Lung (tissue), 13 donors: Measurements from ENCODE around the gene NFS1. TPM values are rescaled to one million over a fixed set of nuclear protein-coding genes. Genes with fewer than 3 reads are reported as not detected.

Experiments
- ATAC-seq: fragments of 200-7000 bp; cut with Tn5 transposase; one replicate; pipeline ENCODE4 v1.9.1; 2020; ENCODE audit warnings: moderate number of reproducible peaks; ENCODE audit not compliant: insufficient read depth, low FRiP score
- DNase-seq, 3 donors: peaks; one replicate each; pipeline ENCODE4 v3.0.0-alpha.2; 2013 to 2017
- H3K27ac ChIP-seq, 2 donors: one replicate each; pipeline ENCODE4 v1.5.1; 2013; ENCODE audit warnings: mild to moderate bottlenecking in 2 of 2, moderate library complexity in 2 of 2, control low read depth in 1 of 2, inconsistent platforms in 1 of 2, low read depth in 1 of 2, low read length in 1 of 2
- H3K27me3 ChIP-seq, 3 donors: one replicate each; pipeline ENCODE4 v1.5.1; 2013; ENCODE audit warnings: low read length in 2 of 3; ENCODE audit not compliant: control insufficient read depth in 3 of 3, insufficient read depth in 3 of 3
- H3K36me3 ChIP-seq, 4 donors: one replicate each; pipeline ENCODE4 v1.5.1; 2013; ENCODE audit warnings: low read length in 4 of 4, mild to moderate bottlenecking in 1 of 4, moderate library complexity in 1 of 4; ENCODE audit not compliant: control insufficient read depth in 4 of 4, insufficient read depth in 4 of 4
- H3K4me1 ChIP-seq, 5 donors: one replicate each; pipeline ENCODE4 v1.5.1; 2013; ENCODE audit warnings: low read length in 5 of 5, mild to moderate bottlenecking in 2 of 5, moderate library complexity in 1 of 5; ENCODE audit not compliant: control insufficient read depth in 5 of 5, insufficient read depth in 5 of 5
- H3K4me3 ChIP-seq: one replicate; pipeline ENCODE4 v1.5.1; 2013; ENCODE audit warnings: mild to moderate bottlenecking, control low read depth, moderate library complexity
- H3K9ac ChIP-seq, 2 donors: one replicate each; pipeline ENCODE4 v1.5.1; 2013; ENCODE audit warnings: low read length in 2 of 2, control low read depth in 1 of 2; ENCODE audit not compliant: insufficient read depth in 1 of 2
- H3K9me3 ChIP-seq, 4 donors: one replicate each; pipeline ENCODE4 v1.5.1; 2013; ENCODE audit warnings: low read length in 3 of 4, mild to moderate bottlenecking in 1 of 4, moderate library complexity in 1 of 4; ENCODE audit not compliant: control insufficient read depth in 4 of 4, insufficient read depth in 3 of 4
- CTCF ChIP-seq: IDR thresholded peaks from 2 replicates; pipeline ENCODE4 v1.5.1; 2012; ENCODE audit warnings: mild to moderate bottlenecking; ENCODE audit errors: control extremely low read depth, extremely low read depth
- WGBS, 2 donors: extraction: QIAGEN DNeasy Blood & Tissue Kit; methylation state at CpG; one replicate each; pipeline ENCODE4 v1.1.7; 2013; 5-methylcytosine and 5-hydroxymethylcytosine counted together
- polyA plus RNA-seq, 2 donors: library from polyadenylated mRNA; stranded (reverse); fragments of 200-250 nt; gene quantifications; one replicate each; pipeline ENCODE4 v1.2.1, GENCODE V29; 2013
- small RNA-seq: library from RNA; depleted of rRNA; stranded (forward); fragments of <200 nt; gene quantifications from one replicate; pipeline ENCODE3, GENCODE V24; 2014; ENCODE audit warnings: low replicate concordance
- total RNA-seq, 2 donors: library from RNA; depleted of rRNA in 1 of 2; stranded (reverse); fragments of >200 nt in 1 of 2; gene quantifications; one replicate each; pipeline ENCODE4 v1.2.1, GENCODE V29; 2014 to 2021
- donor health status: control.
- donor health status: control.
- donor health status: Bipolar disorder and iron deficiency.
- donor health status: healthy.
- donor health status: DM: yes; HTN: yes; CAD: no.

The NFS1 gene
- total and polyA plus RNA-seq, 4 donors = 18.8 to 33.9 (median 23.7) TPM

- Histone ChIP-seq H3K9ac (no peak overlapping the region), H3K4me1 (peaks cover 0 to 30% (median 12%) of the 10 kb centered on the region in 5 donors)
- WGBS, 2 donors = 5% methylated on average over 48 to 49 of the region's 49 CpGs
Observed at GRCh38 chr20:35619196-35620095, 79.7 kb downstream of the NFS1 start.

GRCh38 chr20:35618263-35619131, 80.7 kb downstream of the NFS1 start:
- no peak overlapping the region for H3K27ac ChIP-seq
- H3K9me3 ChIP-seq = no peaks in the 10 kb centered on the region
- H3K36me3 ChIP-seq = peaks cover 0 to 2% (median 0%) of the 10 kb centered on the region in 4 donors
- peaks cover 0 to 30% (median 12%) of the 10 kb centered on the region in 5 donors for H3K4me1 ChIP-seq
- WGBS, 2 donors = 9 to 11% methylated on average over 35 of the region's 35 CpGs
- ATAC-seq (no peak), DNase-seq (peak in 2 of 3 donors; percentile 15 to 24)
- peaks cover 0 to 2% (median 0%) of the 10 kb centered on the region in 3 donors for H3K27me3 ChIP-seq
- no peak overlapping the region for H3K9ac ChIP-seq
- no peak for TF ChIP-seq CTCF
- no peak overlapping the region for H3K4me3 ChIP-seq

More at GRCh38 chr20:35619196-35620095, 79.7 kb downstream of the NFS1 start:
- peak; percentile 19 for ATAC-seq
- H3K27ac ChIP-seq = no peak overlapping the region
- H3K27me3 ChIP-seq = peaks cover 0 to 2% (median 0%) of the 10 kb centered on the region in 3 donors
- H3K4me3 ChIP-seq = peak overlapping the region; percentile 27
- peaks cover 0 to 2% (median 0%) of the 10 kb centered on the region in 4 donors for H3K36me3 ChIP-seq
- no peak for TF ChIP-seq CTCF
- peak; percentile 74 to 78 (median 75) for DNase-seq
- no peaks in the 10 kb centered on the region for H3K9me3 ChIP-seq

Small RNAs within 50 kb of the gene (small RNA-seq; reads per million reads assigned to genes)
- not detected for gene RNU6-759P

Other genes with a start within 250 kb of the NFS1 start
- 10 to 100 TPM; 27.0 to 34.5 TPM for gene CEP250, start 243.8 kb downstream of the NFS1 start, total RNA-seq
- 10 to 100 TPM in 1 of 2 donors, 1 to 10 TPM in 1; 8.7 to 12.3 TPM for gene CEP250, start 243.8 kb downstream of the NFS1 start, polyA plus RNA-seq
- gene C20orf173, start 169.7 kb downstream of the NFS1 start, total RNA-seq = not detected
- not detected for gene C20orf173, start 169.7 kb downstream of the NFS1 start, polyA plus RNA-seq
- gene ERGIC3, start 157.3 kb downstream of the NFS1 start, total RNA-seq = 100 to 1,000 TPM; 216 to 241 TPM
- 100 to 1,000 TPM; 173 to 208 TPM for gene ERGIC3, start 157.3 kb downstream of the NFS1 start, polyA plus RNA-seq
- 1 to 10 TPM; 2.0 to 5.7 TPM for gene SPAG4, start 83.5 kb downstream of the NFS1 start, total RNA-seq
- gene SPAG4, start 83.5 kb downstream of the NFS1 start, polyA plus RNA-seq = 1 to 10 TPM; 1.9 to 5.4 TPM
- gene CPNE1, start 34.5 kb downstream of the NFS1 start, total RNA-seq = 100 to 1,000 TPM in 1 of 2 donors, 10 to 100 TPM in 1; 91.9 to 180 TPM
- gene CPNE1, start 34.5 kb downstream of the NFS1 start, polyA plus RNA-seq = 100 to 1,000 TPM; 119 to 161 TPM
- gene RBM12, start 34.5 kb downstream of the NFS1 start, total RNA-seq = 10 to 100 TPM; 59.2 to 75.0 TPM
- 10 to 100 TPM in 1 of 2 donors, 1 to 10 TPM in 1; 9.5 to 19.6 TPM for gene RBM12, start 34.5 kb downstream of the NFS1 start, polyA plus RNA-seq
- gene ROMO1, start 53 bp upstream of the NFS1 start, total RNA-seq = 100 to 1,000 TPM in 1 of 2 donors, 10 to 100 TPM in 1; 98.6 to 176 TPM
- gene ROMO1, start 53 bp upstream of the NFS1 start, polyA plus RNA-seq = 100 to 1,000 TPM; 369 to 501 TPM
- gene RBM39, start 42.9 kb upstream of the NFS1 start, total RNA-seq = 100 to 1,000 TPM; 230 to 689 TPM
- gene RBM39, start 42.9 kb upstream of the NFS1 start, polyA plus RNA-seq = 100 to 1,000 TPM; 162 to 481 TPM
- 10 to 100 TPM; 46.5 to 51.5 TPM for gene PHF20, start 72.7 kb upstream of the NFS1 start, total RNA-seq
- 10 to 100 TPM; 17.5 to 18.7 TPM for gene PHF20, start 72.7 kb upstream of the NFS1 start, polyA plus RNA-seq